Skeletal muscle tissue (tissue), 4 donors: ENCODE results near the gene LPAR1. TPM values are rescaled to one million over a fixed set of nuclear protein-coding genes. Genes with fewer than 3 reads are reported as not detected.

Source experiments
- H3K27ac ChIP-seq: one replicate; pipeline ENCODE4 v1.7.0; 2013; ENCODE audit warnings: mild to moderate bottlenecking, low read depth, low read length, inconsistent platforms
- H3K27me3 ChIP-seq, 3 donors: one replicate each; pipeline ENCODE4 v1.7.0; 2013; ENCODE audit warnings: low read length in 3 of 3; ENCODE audit not compliant: control insufficient read depth in 3 of 3, insufficient read depth in 3 of 3
- H3K36me3 ChIP-seq, 3 donors: one replicate each; pipeline ENCODE4 v1.7.0; 2013; ENCODE audit warnings: low read length in 3 of 3; ENCODE audit not compliant: control insufficient read depth in 3 of 3, insufficient read depth in 3 of 3
- H3K4me1 ChIP-seq, 3 donors: one replicate each; pipeline ENCODE4 v1.7.0; 2013; ENCODE audit warnings: low read length in 3 of 3, mild to moderate bottlenecking in 3 of 3; ENCODE audit not compliant: control insufficient read depth in 3 of 3, insufficient read depth in 3 of 3
- H3K4me3 ChIP-seq, 3 donors: one replicate each; pipeline ENCODE4 v1.7.0; 2013; ENCODE audit warnings: low read length in 3 of 3
- H3K9ac ChIP-seq, 3 donors: one replicate each; pipeline ENCODE4 v1.7.0; 2013; ENCODE audit warnings: low read length in 3 of 3, mild to moderate bottlenecking in 3 of 3, moderate library complexity in 2 of 3, low read depth in 1 of 3
- H3K9me3 ChIP-seq, 3 donors: one replicate each; pipeline ENCODE4 v1.7.0; 2013; ENCODE audit warnings: low read length in 3 of 3; ENCODE audit not compliant: control insufficient read depth in 3 of 3
- total RNA-seq: library from RNA; depleted of rRNA; stranded (reverse); fragments of >200 nt; gene quantifications from one replicate; pipeline ENCODE4 v1.2.3, GENCODE V29; 2014
- donor health status: Osteomylitis.

LPAR1 gene
- total RNA-seq, 1 donor from 2014 or later = 45.9 TPM

GRCh38 chr9:111004936-111005335 lies 33.3 kb downstream of the LPAR1 start:
- Histone ChIP-seq H3K9ac (no peak overlapping the region), H3K4me1 (peaks cover 0 to 5% (median 0%) of the 10 kb centered on the region in 3 donors), H3K9me3 (no peaks in the 10 kb centered on the region), H3K27me3 (no peaks in the 10 kb centered on the region), H3K27ac (no peak overlapping the region), H3K36me3 (no peaks in the 10 kb centered on the region), H3K4me3 (no peak overlapping the region)

- no peaks in the 10 kb centered on the region for H3K36me3 ChIP-seq
- H3K27ac ChIP-seq = no peak overlapping the region
- H3K9ac ChIP-seq = no peak overlapping the region
- peaks cover 0 to 5% (median 0%) of the 10 kb centered on the region in 3 donors for H3K4me1 ChIP-seq
- no peak overlapping the region for H3K4me3 ChIP-seq
- H3K9me3 ChIP-seq = no peaks in the 10 kb centered on the region
- no peaks in the 10 kb centered on the region for H3K27me3 ChIP-seq
Observed at GRCh38 chr9:111003182-111003581, 35.1 kb downstream of the LPAR1 start.

GRCh38 chr9:111001526-111001925 lies 36.7 kb downstream of the LPAR1 start:
- Histone ChIP-seq H3K27me3 (no peaks in the 10 kb centered on the region), H3K27ac (no peak overlapping the region), H3K9ac (no peak overlapping the region), H3K36me3 (no peaks in the 10 kb centered on the region), H3K4me1 (peaks cover 0 to 5% (median 0%) of the 10 kb centered on the region in 3 donors), H3K9me3 (no peaks in the 10 kb centered on the region), H3K4me3 (no peak overlapping the region)

GRCh38 chr9:111000202-111000601 lies 38.1 kb downstream of the LPAR1 start:
- H3K4me3 ChIP-seq = no peak overlapping the region
- no peaks in the 10 kb centered on the region for H3K36me3 ChIP-seq
- H3K27ac ChIP-seq = no peak overlapping the region
- no peak overlapping the region for H3K9ac ChIP-seq
- no peaks in the 10 kb centered on the region for H3K9me3 ChIP-seq
- H3K27me3 ChIP-seq = no peaks in the 10 kb centered on the region
- H3K4me1 ChIP-seq = peaks cover 0 to 5% (median 0%) of the 10 kb centered on the region in 3 donors

GRCh38 chr9:110999379-110999778 lies 38.9 kb downstream of the LPAR1 start:
- H3K4me1 ChIP-seq = peaks cover 0 to 5% (median 0%) of the 10 kb centered on the region in 3 donors
- H3K9ac ChIP-seq = no peak overlapping the region
- H3K27ac ChIP-seq = no peak overlapping the region
- no peak overlapping the region for H3K4me3 ChIP-seq
- H3K9me3 ChIP-seq = no peaks in the 10 kb centered on the region
- no peaks in the 10 kb centered on the region for H3K27me3 ChIP-seq
- H3K36me3 ChIP-seq = no peaks in the 10 kb centered on the region

- Histone ChIP-seq H3K36me3 (no peaks in the 10 kb centered on the region), H3K27me3 (no peaks in the 10 kb centered on the region), H3K27ac (no peak overlapping the region), H3K9ac (no peak overlapping the region), H3K4me1 (peaks cover 0 to 5% (median 0%) of the 10 kb centered on the region in 3 donors), H3K9me3 (no peaks in the 10 kb centered on the region), H3K4me3 (no peak overlapping the region)
Observed at GRCh38 chr9:110997847-110998246, 40.4 kb downstream of the LPAR1 start.

- Histone ChIP-seq H3K36me3 (no peaks in the 10 kb centered on the region), H3K4me1 (peaks cover 0 to 5% (median 0%) of the 10 kb centered on the region in 3 donors), H3K9me3 (no peaks in the 10 kb centered on the region), H3K4me3 (no peak overlapping the region), H3K27me3 (no peaks in the 10 kb centered on the region), H3K9ac (no peak overlapping the region), H3K27ac (peak overlapping the region; percentile 33)
Observed at GRCh38 chr9:110996436-110997220, 41.6 kb downstream of the LPAR1 start.

- Histone ChIP-seq H3K4me1 (peaks cover 0 to 4% (median 0%) of the 10 kb centered on the region in 3 donors), H3K36me3 (no peaks in the 10 kb centered on the region), H3K9me3 (no peaks in the 10 kb centered on the region), H3K27ac (no peak overlapping the region), H3K9ac (no peak overlapping the region), H3K27me3 (no peaks in the 10 kb centered on the region), H3K4me3 (no peak overlapping the region)
Observed at GRCh38 chr9:110995420-110996340, 42.6 kb downstream of the LPAR1 start.

- Histone ChIP-seq H3K27ac (no peak overlapping the region), H3K9me3 (no peaks in the 10 kb centered on the region), H3K36me3 (no peaks in the 10 kb centered on the region), H3K9ac (no peak overlapping the region), H3K27me3 (no peaks in the 10 kb centered on the region), H3K4me1 (no peaks in the 10 kb centered on the region), H3K4me3 (no peak overlapping the region)
Observed at GRCh38 chr9:110994771-110995241, 43.5 kb downstream of the LPAR1 start.

GRCh38 chr9:110990481-110990880 lies 47.8 kb downstream of the LPAR1 start:
- Histone ChIP-seq H3K9me3 (peaks cover 0 to 3% (median 0%) of the 10 kb centered on the region in 3 donors), H3K36me3 (no peaks in the 10 kb centered on the region), H3K4me3 (no peak overlapping the region), H3K9ac (no peak overlapping the region), H3K27ac (no peak overlapping the region), H3K27me3 (no peaks in the 10 kb centered on the region), H3K4me1 (no peaks in the 10 kb centered on the region)
